ENCODE data around the gene CHST14. TPM values are rescaled to one million over a fixed set of nuclear protein-coding genes. Genes with fewer than 3 reads are reported as not detected.

CHST14 gene
- total and polyA plus RNA-seq, 11 donors, result 6.0 to 10.8 (median 8.0) TPM

GRCh38 chr15:40425681-40426080, 45.1 kb upstream of the CHST14 start:
- H3K27me3 ChIP-seq, result no peaks in the 10 kb centered on the region
- H3K4me3 ChIP-seq, result no peak overlapping the region
- H3K36me3 ChIP-seq, result no peaks in the 10 kb centered on the region
- no peak for ATAC-seq
- WGBS, 4 donors, result 91 to 97% (median 96%) methylated on average over 5 of the region's 5 CpGs
- H3K4me1 ChIP-seq, result peaks cover 0 to 15% (median 12%) of the 10 kb centered on the region in 12 donors
- DNase-seq, result no peak
- intact Hi-C loops (cut with DNase I), result loop anchor here in 5 of 10 donors (2.0 to 10.0 kb wide), 5 partner anchors 111 to 381 kb away; no protein-coding TSS in a partner anchor
- no peak for TF ChIP-seq CTCF (IDR thresholded peaks at IDR 0.05)
- TF ChIP-seq POLR2A (IDR thresholded peaks at IDR 0.05), result no peak
- no peaks in the 10 kb centered on the region for H3K9me3 ChIP-seq
- no peak overlapping the region for H3K27ac ChIP-seq

- TF ChIP-seq CTCF (IDR thresholded peaks at IDR 0.05) (no peak), POLR2A (IDR thresholded peaks at IDR 0.05) (no peak)
- Histone ChIP-seq H3K4me3 (no peak overlapping the region), H3K27ac (no peak overlapping the region), H3K9me3 (no peaks in the 10 kb centered on the region), H3K27me3 (no peaks in the 10 kb centered on the region), H3K4me1 (peaks cover 0 to under 1% (median 0%) of the 10 kb centered on the region in 12 donors), H3K36me3 (no peaks in the 10 kb centered on the region)
- intact Hi-C loops (cut with DNase I), result loop anchor here in 3 of 10 donors (10.0 kb wide), 3 partner anchors 112 to 382 kb away; no protein-coding TSS in a partner anchor
- DNase-seq (no peak), ATAC-seq (no peak)
- 88 to 91% (median 90%) methylated on average over 9 of the region's 9 CpGs for WGBS, 4 donors
Measured at GRCh38 chr15:40427188-40427587, 43.6 kb upstream of the CHST14 start.

GRCh38 chr15:40428185-40428584, 42.6 kb upstream of the CHST14 start:
- TF ChIP-seq POLR2A (IDR thresholded peaks at IDR 0.05), result no peak
- TF ChIP-seq CTCF (IDR thresholded peaks at IDR 0.05), result no peak
- DNase-seq (no peak), ATAC-seq (no peak)
- H3K9me3 ChIP-seq, result no peaks in the 10 kb centered on the region
- no peaks in the 10 kb centered on the region for H3K4me1 ChIP-seq
- no peaks in the 10 kb centered on the region for H3K27me3 ChIP-seq
- no peak overlapping the region for H3K4me3 ChIP-seq
- no peaks in the 10 kb centered on the region for H3K36me3 ChIP-seq
- no peak overlapping the region for H3K27ac ChIP-seq
- intact Hi-C loops (cut with DNase I), result loop anchor here in 3 of 10 donors (10.0 kb wide), 3 partner anchors 113 to 383 kb away; no protein-coding TSS in a partner anchor
- 92 to 95% (median 93%) methylated on average over 3 to 4 of the region's 4 CpGs for WGBS, 4 donors

GRCh38 chr15:40429068-40429710, 41.6 kb upstream of the CHST14 start:
- Histone ChIP-seq H3K4me3 (no peak overlapping the region), H3K27ac (no peak overlapping the region), H3K9me3 (no peaks in the 10 kb centered on the region), H3K36me3 (no peaks in the 10 kb centered on the region), H3K4me1 (no peaks in the 10 kb centered on the region), H3K27me3 (no peaks in the 10 kb centered on the region)
- WGBS, 4 donors, result 82 to 92% (median 89%) methylated on average over 9 to 10 of the region's 10 CpGs
- TF ChIP-seq CTCF (IDR thresholded peaks at IDR 0.05) (no peak), POLR2A (IDR thresholded peaks at IDR 0.05) (no peak)
- intact Hi-C loops (cut with DNase I), result loop anchor here in 3 of 10 donors (10.0 kb wide), 3 partner anchors 114 to 384 kb away; no protein-coding TSS in a partner anchor
- ATAC-seq (no peak), DNase-seq (peak in 1 of 5 donors; percentile 29)

Data from heart left ventricle (tissue), 16 donors.